ENCODE data around the gene WDR5.

DNA sequence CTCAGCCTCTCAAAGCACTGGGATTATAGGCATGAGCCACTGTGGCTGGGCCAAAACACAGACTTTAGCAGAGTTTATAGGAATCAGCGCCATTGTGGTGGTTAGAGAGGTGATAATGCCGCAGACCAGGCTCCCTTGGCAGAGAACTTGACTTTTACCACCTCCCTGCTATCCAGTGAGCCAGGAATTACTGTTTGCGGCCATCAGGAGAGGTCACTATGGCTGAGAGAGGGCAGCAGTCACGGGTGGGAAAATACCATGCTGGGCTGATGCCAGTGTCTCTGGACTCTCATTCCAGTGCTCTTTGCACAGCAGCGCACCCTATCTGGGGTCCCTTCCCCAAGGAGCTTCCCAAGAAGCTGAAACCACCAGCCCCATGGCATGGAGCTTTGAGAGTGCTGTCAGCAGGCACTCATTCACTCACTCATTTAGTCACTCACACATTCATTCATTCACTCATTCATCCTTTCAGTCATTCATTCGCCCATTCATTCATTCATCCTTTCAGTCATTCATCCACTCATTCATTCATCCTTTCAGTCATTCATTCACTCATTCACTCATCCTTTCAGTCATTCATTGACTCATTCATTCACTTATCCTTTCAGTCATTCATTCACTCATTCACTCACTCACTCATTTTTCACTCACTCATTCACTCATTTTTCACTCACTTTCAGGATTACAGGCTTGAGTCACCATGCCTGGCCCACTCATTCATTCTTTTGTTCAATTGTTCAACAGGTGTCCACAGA, 55.8 kb downstream of the WDR5 start:
- TF ChIP-seq, protein P1, sequence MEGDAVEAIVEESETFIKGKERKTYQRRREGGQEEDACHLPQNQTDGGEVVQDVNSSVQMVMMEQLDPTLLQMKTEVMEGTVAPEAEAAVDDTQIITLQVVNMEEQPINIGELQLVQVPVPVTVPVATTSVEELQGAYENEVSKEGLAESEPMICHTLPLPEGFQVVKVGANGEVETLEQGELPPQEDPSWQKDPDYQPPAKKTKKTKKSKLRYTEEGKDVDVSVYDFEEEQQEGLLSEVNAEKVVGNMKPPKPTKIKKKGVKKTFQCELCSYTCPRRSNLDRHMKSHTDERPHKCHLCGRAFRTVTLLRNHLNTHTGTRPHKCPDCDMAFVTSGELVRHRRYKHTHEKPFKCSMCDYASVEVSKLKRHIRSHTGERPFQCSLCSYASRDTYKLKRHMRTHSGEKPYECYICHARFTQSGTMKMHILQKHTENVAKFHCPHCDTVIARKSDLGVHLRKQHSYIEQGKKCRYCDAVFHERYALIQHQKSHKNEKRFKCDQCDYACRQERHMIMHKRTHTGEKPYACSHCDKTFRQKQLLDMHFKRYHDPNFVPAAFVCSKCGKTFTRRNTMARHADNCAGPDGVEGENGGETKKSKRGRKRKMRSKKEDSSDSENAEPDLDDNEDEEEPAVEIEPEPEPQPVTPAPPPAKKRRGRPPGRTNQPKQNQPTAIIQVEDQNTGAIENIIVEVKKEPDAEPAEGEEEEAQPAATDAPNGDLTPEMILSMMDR (IDR thresholded peaks at IDR 0.05), result no peak
- TF ChIP-seq POLR2A (IDR thresholded peaks at IDR 0.05), result no peak

All from esophagus squamous epithelium (tissue), 4 donors.